Cardiac muscle cell (in vitro differentiated cells and primary cell): Measurements from ENCODE around the gene FGFR3. TPM values are rescaled to one million over a fixed set of nuclear protein-coding genes. Genes with fewer than 3 reads are reported as not detected.
A peak's percentile ranks its signal among the peaks of the same experiment; 100 is the strongest.

ENCODE experiments used
- DNase-seq, 2 donors: peaks; one replicate each; pipeline versions ENCODE4 v3.0.0 to v3.0.0-alpha.2; 2010 to 2017; ENCODE audit warnings: low read depth in 1 of 2, low spot score in 1 of 2
- H3K27ac ChIP-seq: fragments of 200-600 bp; sonication (generic); 2 replicates; pipeline ENCODE4 v1.5.1; 2016
- H3K27me3 ChIP-seq: fragments of 200-600 bp; sonication (generic); 2 replicates; pipeline ENCODE4 v1.6.0; 2016; ENCODE audit warnings: control low read depth
- H3K36me3 ChIP-seq: fragments of 200-600 bp; sonication (generic); 2 replicates; pipeline ENCODE4 v1.5.1; 2016; ENCODE audit warnings: control low read depth
- H3K4me1 ChIP-seq: fragments of 200-600 bp; sonication (generic); 2 replicates; pipeline ENCODE4 v1.8.1; 2017; ENCODE audit warnings: low read depth, mild to moderate bottlenecking, mixed run types
- H3K4me3 ChIP-seq: fragments of 200-600 bp; sonication (generic); 2 replicates; pipeline ENCODE4 v1.5.1; 2016; ENCODE audit warnings: mild to moderate bottlenecking
- H3K9me3 ChIP-seq: fragments of 200-600 bp; sonication (generic); 2 replicates; pipeline ENCODE4 v1.5.1; 2017; ENCODE audit warnings: low read depth, mild to moderate bottlenecking, control low read depth
- polyA plus RNA-seq: library from polyadenylated mRNA; unstranded; fragments of >200 nt; fragmentation: Nextera tagmentation; extraction: Ambion mirVana; gene quantifications from 2 replicates; pipeline ENCODE4 v1.2.1, GENCODE V29; 2016
- total RNA-seq: library from RNA; depleted of rRNA; stranded (reverse); fragments of >200 nt; gene quantifications from 2 replicates; pipeline ENCODE4 v1.2.3, GENCODE V29; 2016
- TF ChIP-seq, protein P1 (sequence below): IDR thresholded peaks from 2 replicates; pipeline ENCODE4 v1.5.1; 2012; ENCODE audit warnings: low read depth, mild to moderate bottlenecking, low read length

Gene FGFR3
- total and polyA plus RNA-seq, 2 experiments from 2014 or later, result 39.2 to 47.3 TPM

DNA sequence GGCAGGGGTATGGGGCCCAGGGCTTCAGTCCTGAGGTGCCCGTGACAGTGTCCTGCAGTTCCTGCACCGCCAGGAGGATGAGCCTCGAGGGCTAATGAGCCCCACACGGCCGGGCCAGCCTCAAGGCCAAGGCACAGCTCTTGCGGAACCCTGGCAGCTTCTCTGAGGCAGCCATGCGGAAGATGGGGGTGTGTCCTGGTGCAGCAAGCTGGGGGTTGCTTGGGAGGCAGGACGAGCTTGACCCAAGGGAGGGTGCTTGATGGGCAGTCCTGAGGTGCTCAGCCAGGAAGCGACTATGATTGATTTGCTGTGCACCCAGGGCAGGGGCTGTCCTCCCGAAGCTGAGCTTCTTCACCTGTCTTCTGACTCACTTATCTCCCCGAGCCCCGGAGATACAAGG, 9.1 kb upstream of the FGFR3 start:
- no peak for DNase-seq
- no peaks in the 10 kb centered on the region for H3K27me3 ChIP-seq
- TF ChIP-seq, protein P1, sequence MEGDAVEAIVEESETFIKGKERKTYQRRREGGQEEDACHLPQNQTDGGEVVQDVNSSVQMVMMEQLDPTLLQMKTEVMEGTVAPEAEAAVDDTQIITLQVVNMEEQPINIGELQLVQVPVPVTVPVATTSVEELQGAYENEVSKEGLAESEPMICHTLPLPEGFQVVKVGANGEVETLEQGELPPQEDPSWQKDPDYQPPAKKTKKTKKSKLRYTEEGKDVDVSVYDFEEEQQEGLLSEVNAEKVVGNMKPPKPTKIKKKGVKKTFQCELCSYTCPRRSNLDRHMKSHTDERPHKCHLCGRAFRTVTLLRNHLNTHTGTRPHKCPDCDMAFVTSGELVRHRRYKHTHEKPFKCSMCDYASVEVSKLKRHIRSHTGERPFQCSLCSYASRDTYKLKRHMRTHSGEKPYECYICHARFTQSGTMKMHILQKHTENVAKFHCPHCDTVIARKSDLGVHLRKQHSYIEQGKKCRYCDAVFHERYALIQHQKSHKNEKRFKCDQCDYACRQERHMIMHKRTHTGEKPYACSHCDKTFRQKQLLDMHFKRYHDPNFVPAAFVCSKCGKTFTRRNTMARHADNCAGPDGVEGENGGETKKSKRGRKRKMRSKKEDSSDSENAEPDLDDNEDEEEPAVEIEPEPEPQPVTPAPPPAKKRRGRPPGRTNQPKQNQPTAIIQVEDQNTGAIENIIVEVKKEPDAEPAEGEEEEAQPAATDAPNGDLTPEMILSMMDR, result no peak
- no peak overlapping the region for H3K4me3 ChIP-seq
- no peaks in the 10 kb centered on the region for H3K36me3 ChIP-seq
- no peaks in the 10 kb centered on the region for H3K9me3 ChIP-seq
- peak overlapping the region; percentile 89 for H3K27ac ChIP-seq
- peaks cover 39% of the 10 kb centered on the region for H3K4me1 ChIP-seq

DNA sequence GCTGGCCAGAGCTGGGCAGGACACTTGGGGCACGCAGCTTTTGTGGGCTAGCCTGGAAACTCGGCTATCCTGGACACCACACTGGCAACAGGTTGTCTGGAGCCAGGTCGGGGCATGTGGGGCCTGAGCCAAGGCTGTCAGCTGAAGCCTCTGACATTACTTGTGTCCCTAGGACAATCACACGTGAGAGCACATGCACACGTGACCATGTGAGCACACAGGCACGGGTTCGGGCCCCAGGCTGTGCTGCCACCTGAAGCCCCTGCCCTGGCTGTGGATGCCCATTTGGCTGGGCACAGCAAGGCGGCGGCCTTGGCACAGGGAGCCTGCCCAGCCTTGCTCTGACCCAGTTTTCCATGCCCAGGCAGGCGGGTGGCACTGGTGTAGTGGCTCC, 8.7 kb upstream of the FGFR3 start:
- peak overlapping the region; percentile 89 for H3K27ac ChIP-seq
- no peaks in the 10 kb centered on the region for H3K9me3 ChIP-seq
- H3K36me3 ChIP-seq, result no peaks in the 10 kb centered on the region
- no peaks in the 10 kb centered on the region for H3K27me3 ChIP-seq
- no peak for DNase-seq
- TF ChIP-seq, protein P1, result no peak
- peaks cover 39% of the 10 kb centered on the region for H3K4me1 ChIP-seq
- H3K4me3 ChIP-seq, result no peak overlapping the region

DNA sequence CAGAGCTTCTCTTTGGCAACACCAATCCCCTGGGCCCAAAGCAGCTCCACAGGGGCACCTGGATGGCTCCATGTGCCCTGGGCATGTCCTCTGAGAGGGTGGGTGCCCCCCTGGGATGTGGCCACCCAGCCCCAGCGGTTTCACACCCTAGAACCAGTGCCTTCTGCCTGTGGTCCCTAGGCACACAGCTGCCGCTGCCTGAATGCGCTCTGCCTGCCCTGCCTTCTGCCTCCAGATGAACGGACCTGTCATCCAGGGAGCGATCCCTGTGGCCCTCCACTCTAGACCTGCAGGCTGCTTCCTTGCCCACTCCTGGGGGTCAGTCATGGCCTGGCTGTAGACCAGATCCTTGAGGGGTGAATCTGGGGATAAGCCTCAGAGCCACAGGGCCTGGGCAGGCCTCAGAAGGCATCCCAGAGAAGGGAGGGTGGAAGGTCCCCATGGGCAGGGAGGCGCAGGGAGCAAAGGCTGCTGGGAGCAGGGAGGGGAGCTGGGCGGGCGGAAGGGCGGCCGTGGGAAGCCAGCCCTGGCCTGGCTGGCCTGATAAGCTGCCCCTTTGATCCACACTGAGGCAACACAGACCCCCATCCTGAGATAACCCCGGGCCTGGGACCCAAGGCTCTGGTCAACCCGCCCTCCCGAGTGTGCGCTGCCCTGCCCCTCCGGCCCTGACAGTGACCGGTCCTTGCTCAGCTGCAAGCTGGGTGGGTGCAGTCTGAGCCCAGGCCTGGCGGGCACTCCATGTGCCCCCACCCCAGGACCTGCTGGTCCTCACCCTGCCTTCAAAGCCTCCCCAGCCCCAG, 8.1 kb upstream of the FGFR3 start:
- Histone ChIP-seq H3K36me3 (no peaks in the 10 kb centered on the region), H3K4me1 (peaks cover 39% of the 10 kb centered on the region), H3K27me3 (no peaks in the 10 kb centered on the region), H3K4me3 (no peak overlapping the region), H3K9me3 (no peaks in the 10 kb centered on the region), H3K27ac (peak overlapping the region; percentile 89)
- TF ChIP-seq, protein P1, result no peak
- peak; percentile 18 to 88 for DNase-seq

- H3K9me3 ChIP-seq, result no peaks in the 10 kb centered on the region
- H3K4me3 ChIP-seq, result no peak overlapping the region
- H3K36me3 ChIP-seq, result no peaks in the 10 kb centered on the region
- H3K4me1 ChIP-seq, result peaks cover 39% of the 10 kb centered on the region
- no peaks in the 10 kb centered on the region for H3K27me3 ChIP-seq
- TF ChIP-seq, protein P1, result no peak
- H3K27ac ChIP-seq, result peak overlapping the region; percentile 89
- no peak for DNase-seq
These were observed 7.5 kb upstream of the FGFR3 start for GRCh38 chr4:1785592-1785991.

GRCh38 chr4:1786544-1787362, 6.3 kb upstream of the FGFR3 start:
- Histone ChIP-seq H3K27me3 (no peaks in the 10 kb centered on the region), H3K9me3 (no peaks in the 10 kb centered on the region)
- TF ChIP-seq, protein P1, result no peak

More at GRCh38 chr4:1786544-1787362, 6.3 kb upstream of the FGFR3 start:
- H3K4me1 ChIP-seq, result peaks cover 39% of the 10 kb centered on the region
- no peak for DNase-seq
- no peaks in the 10 kb centered on the region for H3K36me3 ChIP-seq
- H3K27ac ChIP-seq, result peak overlapping the region; percentile 89
- no peak overlapping the region for H3K4me3 ChIP-seq
